Measurements from ENCODE around the gene CPTP.

The CPTP gene

DNA sequence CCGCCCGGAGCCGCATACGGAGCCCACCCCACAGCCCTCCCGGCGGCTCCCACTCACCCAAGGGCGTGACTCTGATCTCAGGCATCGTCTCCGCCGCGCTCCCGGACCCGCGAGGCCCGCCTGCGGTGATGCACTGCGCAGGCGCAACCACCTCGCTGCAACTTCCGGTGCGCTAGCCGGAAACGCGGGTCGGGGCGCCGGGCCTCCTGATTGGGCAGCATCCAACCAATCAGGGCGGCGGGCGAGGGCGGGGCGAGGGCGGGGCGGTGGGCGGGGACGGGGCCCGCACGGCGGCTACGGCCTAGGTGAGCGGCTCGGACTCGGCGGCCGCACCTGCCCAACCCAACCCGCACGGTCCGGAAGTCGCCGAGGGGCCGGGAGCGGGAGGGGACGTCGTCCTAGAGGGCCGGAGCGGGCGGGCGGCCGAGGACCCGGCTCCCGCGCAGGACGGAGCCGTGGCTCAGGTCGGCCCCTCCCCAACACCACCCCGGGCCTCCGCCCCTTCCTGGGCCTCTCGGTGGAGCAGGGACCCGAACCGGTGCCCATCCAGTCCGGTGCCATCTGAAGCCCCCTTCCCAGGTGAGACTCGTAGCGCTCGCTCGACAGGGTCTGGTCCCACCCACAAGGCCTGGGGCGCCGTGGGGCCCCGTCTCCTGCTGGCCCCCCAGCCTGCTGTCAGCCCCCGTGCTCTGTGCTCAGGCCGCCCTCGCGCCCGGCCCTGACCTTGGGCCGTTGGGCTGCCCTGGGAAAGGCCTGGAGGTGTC is at the start of gene CPTP, which contains the start of gene INTS11:
CPTP (plus strand) TSS at position 279 of the 764 bp plus-strand sequence. CDS start 2,109 bp downstream, outside the sequence.
INTS11 (minus strand) TSS at position 137 of the 764 bp plus-strand sequence; CDS start at position 85, 52 bp downstream.
- TF ChIP-seq, protein P1, sequence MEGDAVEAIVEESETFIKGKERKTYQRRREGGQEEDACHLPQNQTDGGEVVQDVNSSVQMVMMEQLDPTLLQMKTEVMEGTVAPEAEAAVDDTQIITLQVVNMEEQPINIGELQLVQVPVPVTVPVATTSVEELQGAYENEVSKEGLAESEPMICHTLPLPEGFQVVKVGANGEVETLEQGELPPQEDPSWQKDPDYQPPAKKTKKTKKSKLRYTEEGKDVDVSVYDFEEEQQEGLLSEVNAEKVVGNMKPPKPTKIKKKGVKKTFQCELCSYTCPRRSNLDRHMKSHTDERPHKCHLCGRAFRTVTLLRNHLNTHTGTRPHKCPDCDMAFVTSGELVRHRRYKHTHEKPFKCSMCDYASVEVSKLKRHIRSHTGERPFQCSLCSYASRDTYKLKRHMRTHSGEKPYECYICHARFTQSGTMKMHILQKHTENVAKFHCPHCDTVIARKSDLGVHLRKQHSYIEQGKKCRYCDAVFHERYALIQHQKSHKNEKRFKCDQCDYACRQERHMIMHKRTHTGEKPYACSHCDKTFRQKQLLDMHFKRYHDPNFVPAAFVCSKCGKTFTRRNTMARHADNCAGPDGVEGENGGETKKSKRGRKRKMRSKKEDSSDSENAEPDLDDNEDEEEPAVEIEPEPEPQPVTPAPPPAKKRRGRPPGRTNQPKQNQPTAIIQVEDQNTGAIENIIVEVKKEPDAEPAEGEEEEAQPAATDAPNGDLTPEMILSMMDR (IDR thresholded peaks at IDR 0.05): no peak

DNA sequence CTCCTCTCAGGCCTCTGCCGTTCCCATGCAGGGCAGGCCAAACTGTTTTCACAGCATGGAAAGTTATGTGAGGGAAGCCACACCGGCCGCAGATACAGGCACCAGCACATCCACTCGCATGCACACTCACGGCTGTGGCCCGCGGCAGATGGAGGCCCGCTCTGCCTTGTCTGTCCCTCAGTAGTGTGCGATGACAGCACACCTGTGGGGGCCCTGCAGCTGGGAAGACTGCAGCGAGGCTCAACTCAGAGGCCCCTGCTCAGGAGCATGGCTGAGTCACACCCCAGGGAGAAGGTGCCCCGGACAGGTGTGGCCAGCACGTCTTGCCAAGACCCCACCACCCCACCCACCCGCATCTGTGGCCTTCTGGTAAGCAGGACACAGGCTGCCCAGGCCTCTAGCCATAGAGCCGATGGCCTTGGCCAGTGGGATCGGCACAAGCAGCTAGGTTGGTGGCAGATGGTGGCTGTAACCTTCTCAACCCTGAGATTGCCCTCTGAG is 49.6 kb upstream of the CPTP start:
- TF ChIP-seq, protein P1 (IDR thresholded peaks at IDR 0.05): no peak

DNA sequence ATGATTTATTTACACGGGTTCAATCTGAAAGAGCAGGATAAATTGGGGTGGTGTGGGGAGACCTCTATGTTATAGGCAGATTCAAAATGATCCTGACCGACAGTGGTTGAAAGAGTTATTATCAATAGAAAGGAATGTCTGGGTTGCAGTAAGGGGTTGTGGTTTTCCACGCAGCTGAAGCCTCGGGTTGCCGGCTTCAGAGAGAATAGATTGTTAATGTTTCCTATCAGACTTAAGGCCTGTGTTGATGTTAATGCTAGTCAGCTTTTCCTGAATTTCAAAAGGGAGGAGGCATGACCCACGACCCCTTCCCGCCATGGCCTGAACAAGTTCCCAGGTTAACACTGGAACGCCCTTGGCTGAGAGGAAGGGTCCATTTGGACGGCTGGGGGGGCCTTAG is 48.8 kb upstream of the CPTP start:
- TF ChIP-seq, protein P1 (IDR thresholded peaks at IDR 0.05): no peak

DNA sequence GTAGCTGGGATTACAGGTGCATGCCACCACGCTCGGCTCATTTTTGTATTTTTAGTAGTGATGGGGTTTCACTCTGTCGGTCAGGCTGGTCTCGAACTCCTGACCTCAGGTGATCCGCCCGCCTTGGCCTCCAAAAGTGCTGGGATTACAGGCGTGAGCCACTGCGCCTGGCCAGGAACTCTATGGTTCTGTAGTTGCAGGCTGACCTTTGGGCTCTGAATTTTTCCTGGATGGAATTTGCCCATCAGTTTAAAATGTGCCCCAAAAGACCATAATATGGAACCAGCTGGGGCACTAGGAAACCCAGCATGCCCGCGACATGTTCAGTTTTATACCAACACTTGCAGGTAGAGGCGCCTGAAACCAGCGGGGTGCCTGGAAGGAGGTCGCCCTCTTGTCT is 46.0 kb upstream of the CPTP start:
- TF ChIP-seq, protein P1 (IDR thresholded peaks at IDR 0.05): no peak

DNA sequence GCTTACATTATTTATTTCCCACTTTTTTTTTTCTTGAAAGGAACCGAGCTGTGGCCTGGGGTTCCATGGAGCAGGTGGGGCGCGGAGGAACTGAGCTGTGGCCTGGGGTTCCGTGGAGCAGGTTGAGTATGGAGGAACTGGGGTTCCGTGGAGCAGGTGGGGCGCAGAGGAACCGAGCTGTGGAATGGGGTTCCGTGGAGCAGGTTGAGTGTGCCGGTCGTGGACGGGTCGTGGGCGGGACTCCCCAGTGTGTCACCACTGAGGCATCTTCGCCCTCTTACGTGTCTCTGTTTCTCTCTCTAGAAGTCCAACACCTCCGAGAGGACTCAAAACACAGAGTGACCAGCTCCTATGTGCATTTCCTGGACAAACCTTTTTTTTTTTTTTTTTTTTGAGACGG is 45.6 kb upstream of the CPTP start:
- TF ChIP-seq, protein P1 (IDR thresholded peaks at IDR 0.05): no peak

DNA sequence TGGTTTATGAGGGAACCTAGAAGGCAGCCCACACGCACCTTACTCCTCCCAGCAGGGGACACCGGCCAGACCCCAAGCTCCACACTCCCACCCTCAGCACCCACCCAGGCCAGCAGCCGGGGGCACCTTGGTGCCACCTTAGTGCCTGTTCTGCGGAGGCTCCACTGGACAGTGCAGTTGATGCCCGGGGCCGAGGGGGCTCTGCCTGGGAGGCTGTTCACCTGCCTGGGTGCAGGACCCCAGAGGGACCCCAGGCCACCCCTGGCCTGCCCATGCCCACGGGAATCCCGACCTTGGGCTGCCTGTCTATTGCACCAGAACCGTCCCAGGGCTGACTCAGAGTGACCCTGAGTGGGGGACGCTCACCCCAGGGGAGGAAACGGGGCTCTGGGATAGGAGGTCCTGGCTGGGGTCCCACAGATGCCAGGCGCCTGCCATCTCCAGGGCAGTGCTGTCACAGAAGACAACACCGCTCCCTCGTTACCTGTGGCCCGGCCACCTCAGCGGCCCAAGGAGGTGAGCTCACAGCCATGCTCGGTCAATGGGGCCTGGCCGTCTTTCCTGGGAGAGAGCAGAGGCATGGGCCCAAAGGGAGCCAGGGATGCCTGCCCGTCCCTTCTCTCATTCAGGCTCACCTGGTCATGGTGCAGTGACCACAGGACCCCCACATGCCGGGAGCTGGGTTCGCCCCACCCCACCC is 43.7 kb upstream of the CPTP start:
- TF ChIP-seq, protein P1 (IDR thresholded peaks at IDR 0.05): no peak

DNA sequence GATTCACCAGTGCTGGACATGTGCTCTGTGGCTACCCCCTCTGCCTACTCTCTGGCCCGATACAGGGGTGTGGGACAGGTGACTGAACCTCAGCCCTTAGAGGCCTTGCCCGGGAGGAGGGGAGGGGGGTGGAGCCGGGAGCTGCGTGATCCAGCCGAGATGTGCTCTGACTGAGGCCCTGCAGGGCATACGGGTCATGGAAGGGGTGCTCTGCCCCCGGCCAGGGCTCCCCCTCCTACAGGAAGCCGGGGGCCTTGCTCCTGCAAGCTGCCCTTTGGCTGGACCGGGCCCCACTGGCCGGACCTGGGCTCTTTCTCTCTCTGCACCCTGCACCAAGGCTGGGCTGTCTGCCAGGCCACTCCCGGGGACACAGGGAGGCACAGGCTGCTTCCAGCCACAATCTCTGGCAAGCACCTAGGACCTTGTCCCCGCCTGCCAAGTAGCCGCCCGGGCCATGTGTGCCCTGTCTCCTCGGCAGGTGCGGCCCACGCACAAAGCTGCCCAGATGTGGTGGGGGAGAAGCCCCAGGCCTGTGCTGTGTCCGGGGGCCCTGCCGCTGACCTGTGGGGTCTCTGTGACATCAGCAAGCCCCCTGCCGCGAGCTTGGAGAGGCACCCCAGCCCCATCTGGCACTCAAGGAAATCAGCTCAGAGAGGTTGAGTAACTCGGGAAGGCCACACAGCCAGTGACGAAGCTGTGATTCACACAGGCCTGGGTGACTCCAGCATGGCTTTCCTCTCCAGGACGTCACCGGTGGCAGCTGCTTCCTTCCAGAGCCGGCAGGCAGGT is 42.9 kb upstream of the CPTP start:
- TF ChIP-seq, protein P1 (IDR thresholded peaks at IDR 0.05): no peak
